ENCODE results near the gene COX20. TPM values are rescaled to one million over a fixed set of nuclear protein-coding genes. Genes with fewer than 3 reads are reported as not detected.

Gene COX20
- total and polyA plus RNA-seq, 9 donors: 25.2 to 107 (median 37.7) TPM

DNA sequence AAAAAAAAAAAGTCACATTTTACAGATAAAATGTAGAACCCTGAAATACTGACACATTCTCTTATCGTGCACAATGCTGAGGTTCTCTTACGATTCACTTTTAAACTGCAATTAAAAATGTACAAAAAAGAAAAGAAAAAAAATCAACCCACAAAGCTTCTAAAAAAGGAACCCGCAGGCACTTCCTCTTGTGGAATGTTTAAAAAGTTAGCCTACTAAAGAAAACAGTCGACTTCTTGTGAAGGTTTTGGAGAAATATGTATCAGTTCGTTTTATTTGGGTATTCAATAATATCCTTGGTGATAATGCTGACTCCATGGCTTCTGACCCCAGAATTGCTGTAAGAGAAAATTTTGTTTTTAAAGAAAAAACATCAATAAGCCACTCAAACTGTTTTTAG lies 18.7 kb downstream of the COX20 start:
- 35 to 58% (median 47%) methylated on average over 5 of the region's 5 CpGs for WGBS, 3 donors
- TF ChIP-seq, protein P1, sequence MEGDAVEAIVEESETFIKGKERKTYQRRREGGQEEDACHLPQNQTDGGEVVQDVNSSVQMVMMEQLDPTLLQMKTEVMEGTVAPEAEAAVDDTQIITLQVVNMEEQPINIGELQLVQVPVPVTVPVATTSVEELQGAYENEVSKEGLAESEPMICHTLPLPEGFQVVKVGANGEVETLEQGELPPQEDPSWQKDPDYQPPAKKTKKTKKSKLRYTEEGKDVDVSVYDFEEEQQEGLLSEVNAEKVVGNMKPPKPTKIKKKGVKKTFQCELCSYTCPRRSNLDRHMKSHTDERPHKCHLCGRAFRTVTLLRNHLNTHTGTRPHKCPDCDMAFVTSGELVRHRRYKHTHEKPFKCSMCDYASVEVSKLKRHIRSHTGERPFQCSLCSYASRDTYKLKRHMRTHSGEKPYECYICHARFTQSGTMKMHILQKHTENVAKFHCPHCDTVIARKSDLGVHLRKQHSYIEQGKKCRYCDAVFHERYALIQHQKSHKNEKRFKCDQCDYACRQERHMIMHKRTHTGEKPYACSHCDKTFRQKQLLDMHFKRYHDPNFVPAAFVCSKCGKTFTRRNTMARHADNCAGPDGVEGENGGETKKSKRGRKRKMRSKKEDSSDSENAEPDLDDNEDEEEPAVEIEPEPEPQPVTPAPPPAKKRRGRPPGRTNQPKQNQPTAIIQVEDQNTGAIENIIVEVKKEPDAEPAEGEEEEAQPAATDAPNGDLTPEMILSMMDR (IDR thresholded peaks at IDR 0.05): no peak
- no peak for TF ChIP-seq EP300 (IDR thresholded peaks at IDR 0.05)
- TF ChIP-seq POLR2A (IDR thresholded peaks at IDR 0.05): no peak
- no peak for DNase-seq
- Histone ChIP-seq H3K27ac (no peak overlapping the region), H3K9me3 (no peaks in the 10 kb centered on the region), H3K36me3 (no peaks in the 10 kb centered on the region), H3K4me1 (ENCODE audit: insufficient read depth) (peaks cover 2% of the 10 kb centered on the region), H3K27me3 (no peaks in the 10 kb centered on the region), H3K4me3 (no peak overlapping the region)
- intact Hi-C loops (cut with DNase I): no loop called here

DNA sequence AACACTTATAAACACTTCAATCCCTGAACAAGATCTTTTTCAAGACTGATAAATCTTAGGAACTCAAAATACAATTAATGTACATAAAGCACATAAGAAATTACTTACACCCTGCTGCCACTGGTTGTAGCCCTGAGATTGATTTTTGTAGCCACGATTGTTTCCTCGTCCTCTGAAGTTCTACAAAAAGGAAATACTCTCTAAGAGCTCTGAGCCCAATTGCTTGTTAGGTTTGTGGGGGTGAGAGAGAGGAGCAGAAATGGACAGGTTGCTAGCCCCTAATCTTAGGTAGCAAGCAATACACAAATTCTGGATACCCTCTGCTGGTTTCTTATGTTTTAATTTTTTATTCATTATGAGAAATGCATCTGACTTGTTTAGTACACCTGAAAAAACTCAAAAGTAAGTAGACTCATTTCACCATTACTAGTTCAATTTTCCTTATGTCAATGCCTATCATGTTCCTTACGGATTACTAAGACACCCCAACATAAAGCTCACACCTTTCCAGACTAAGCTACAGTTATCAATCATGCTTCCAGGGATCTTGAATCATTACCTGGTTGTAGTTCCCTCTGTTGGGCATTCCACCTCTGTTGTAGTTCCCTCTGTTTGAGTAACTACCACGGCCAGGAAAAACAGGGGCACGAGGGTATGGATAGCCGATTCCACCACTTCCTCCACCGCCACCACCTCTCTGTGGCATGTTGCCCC lies 19.6 kb downstream of the COX20 start:
- Histone ChIP-seq H3K27ac (no peak overlapping the region), H3K4me3 (no peak overlapping the region), H3K4me1 (ENCODE audit: insufficient read depth) (peaks cover 5% of the 10 kb centered on the region), H3K27me3 (no peaks in the 10 kb centered on the region), H3K36me3 (no peaks in the 10 kb centered on the region), H3K9me3 (no peaks in the 10 kb centered on the region)
- WGBS, 3 donors: 68 to 75% (median 71%) methylated on average over 7 of the region's 7 CpGs
- TF ChIP-seq, protein P1 (IDR thresholded peaks at IDR 0.05): no peak
- TF ChIP-seq POLR2A (IDR thresholded peaks at IDR 0.05) (no peak), EP300 (IDR thresholded peaks at IDR 0.05) (no peak)
- intact Hi-C loops (cut with DNase I): no loop called here
- no peak for DNase-seq

DNA sequence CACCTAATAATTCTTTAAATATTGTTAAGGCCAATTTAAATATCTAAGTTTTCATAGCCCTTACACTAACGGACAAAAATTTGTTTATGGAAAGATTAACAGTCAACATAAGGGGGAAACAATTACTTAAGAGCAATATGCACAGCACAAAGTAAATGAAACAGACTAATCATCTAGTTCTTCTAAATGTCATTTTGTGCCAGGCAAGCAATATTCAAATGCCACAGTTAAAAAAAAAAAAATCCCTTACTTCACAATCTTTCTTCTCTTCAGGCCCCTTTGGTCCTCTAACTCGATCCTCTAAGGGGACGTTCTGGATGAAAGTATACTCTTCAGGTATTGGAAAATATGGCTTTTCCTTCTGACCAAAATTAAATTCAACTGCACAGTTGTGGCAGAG lies 22.3 kb downstream of the COX20 start:
- H3K27ac ChIP-seq: no peak overlapping the region
- intact Hi-C loops (cut with DNase I): no loop called here
- DNase-seq: no peak
- H3K4me1 ChIP-seq (ENCODE audit: insufficient read depth): peaks cover 7% of the 10 kb centered on the region
- no peak overlapping the region for H3K4me3 ChIP-seq
- no peaks in the 10 kb centered on the region for H3K9me3 ChIP-seq
- TF ChIP-seq POLR2A (IDR thresholded peaks at IDR 0.05) (no peak), EP300 (IDR thresholded peaks at IDR 0.05) (no peak)
- TF ChIP-seq, protein P1 (IDR thresholded peaks at IDR 0.05): no peak
- H3K27me3 ChIP-seq: no peaks in the 10 kb centered on the region
- 52 to 64% (median 54%) methylated on average over 3 of the region's 3 CpGs for WGBS, 3 donors
- H3K36me3 ChIP-seq: no peaks in the 10 kb centered on the region

DNA sequence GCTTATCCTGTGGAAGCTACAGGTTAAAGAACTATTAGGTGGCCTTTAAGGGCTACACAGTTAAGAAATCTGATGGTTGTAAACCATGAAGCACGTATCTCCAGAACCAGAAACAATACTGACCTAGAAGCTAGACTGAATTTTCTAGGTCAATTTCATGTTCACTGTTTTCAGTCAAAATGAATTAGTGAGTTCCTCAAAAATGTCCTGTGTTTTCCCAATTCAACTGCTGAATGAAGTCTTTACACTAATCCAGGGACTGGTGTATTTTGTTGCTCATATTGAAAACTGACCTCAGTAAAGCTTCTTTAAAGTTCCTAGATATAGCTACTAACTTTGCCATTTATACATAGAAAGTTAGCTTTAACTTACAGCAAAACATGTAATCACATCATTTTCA lies 22.9 kb downstream of the COX20 start:
- 63 to 82% (median 82%) methylated on average over 1 of the region's 1 CpG for WGBS, 3 donors
- Histone ChIP-seq H3K27me3 (no peaks in the 10 kb centered on the region), H3K36me3 (no peaks in the 10 kb centered on the region), H3K4me3 (no peak overlapping the region), H3K9me3 (no peaks in the 10 kb centered on the region), H3K4me1 (ENCODE audit: insufficient read depth) (peaks cover 7% of the 10 kb centered on the region), H3K27ac (no peak overlapping the region)
- DNase-seq: no peak
- intact Hi-C loops (cut with DNase I): no loop called here
- TF ChIP-seq POLR2A (IDR thresholded peaks at IDR 0.05) (no peak), EP300 (IDR thresholded peaks at IDR 0.05) (no peak)
- TF ChIP-seq, protein P1 (IDR thresholded peaks at IDR 0.05): no peak

Data from ovary (tissue), 9 donors.